Astrocyte of the cerebellum (primary cell): Measurements from ENCODE around the gene C1orf174.

ENCODE experiments used
- DNase-seq: peaks from one replicate; pipeline ENCODE4 v3.0.0-alpha.2; 2011; ENCODE audit warnings: low read depth
- H3K4me3 ChIP-seq: 2 replicates; pipeline ENCODE4 v1.5.1; 2011; ENCODE audit warnings: mild to moderate bottlenecking, low read depth, low read length, moderate library complexity
- in situ Hi-C: cut with HindIII; loops from 2 replicates; pipeline ENCODE4 v1.10.0; 2017; ENCODE audit warnings: low sequenced_read_pairs
- TF ChIP-seq, protein P1 (sequence below): IDR thresholded peaks from 2 replicates; pipeline ENCODE4 v1.5.1; 2012; ENCODE audit warnings: low read length, low read depth, moderate library complexity, mild to moderate bottlenecking; ENCODE audit errors: missing control alignments

C1orf174 gene

GRCh38 chr1:3895279-3895950 is 4.7 kb downstream of the C1orf174 start:
- no peak overlapping the region for H3K4me3 ChIP-seq
- no peak for DNase-seq
- in situ Hi-C loops: no loop called here
- TF ChIP-seq, protein P1, sequence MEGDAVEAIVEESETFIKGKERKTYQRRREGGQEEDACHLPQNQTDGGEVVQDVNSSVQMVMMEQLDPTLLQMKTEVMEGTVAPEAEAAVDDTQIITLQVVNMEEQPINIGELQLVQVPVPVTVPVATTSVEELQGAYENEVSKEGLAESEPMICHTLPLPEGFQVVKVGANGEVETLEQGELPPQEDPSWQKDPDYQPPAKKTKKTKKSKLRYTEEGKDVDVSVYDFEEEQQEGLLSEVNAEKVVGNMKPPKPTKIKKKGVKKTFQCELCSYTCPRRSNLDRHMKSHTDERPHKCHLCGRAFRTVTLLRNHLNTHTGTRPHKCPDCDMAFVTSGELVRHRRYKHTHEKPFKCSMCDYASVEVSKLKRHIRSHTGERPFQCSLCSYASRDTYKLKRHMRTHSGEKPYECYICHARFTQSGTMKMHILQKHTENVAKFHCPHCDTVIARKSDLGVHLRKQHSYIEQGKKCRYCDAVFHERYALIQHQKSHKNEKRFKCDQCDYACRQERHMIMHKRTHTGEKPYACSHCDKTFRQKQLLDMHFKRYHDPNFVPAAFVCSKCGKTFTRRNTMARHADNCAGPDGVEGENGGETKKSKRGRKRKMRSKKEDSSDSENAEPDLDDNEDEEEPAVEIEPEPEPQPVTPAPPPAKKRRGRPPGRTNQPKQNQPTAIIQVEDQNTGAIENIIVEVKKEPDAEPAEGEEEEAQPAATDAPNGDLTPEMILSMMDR: no peak

DNA sequence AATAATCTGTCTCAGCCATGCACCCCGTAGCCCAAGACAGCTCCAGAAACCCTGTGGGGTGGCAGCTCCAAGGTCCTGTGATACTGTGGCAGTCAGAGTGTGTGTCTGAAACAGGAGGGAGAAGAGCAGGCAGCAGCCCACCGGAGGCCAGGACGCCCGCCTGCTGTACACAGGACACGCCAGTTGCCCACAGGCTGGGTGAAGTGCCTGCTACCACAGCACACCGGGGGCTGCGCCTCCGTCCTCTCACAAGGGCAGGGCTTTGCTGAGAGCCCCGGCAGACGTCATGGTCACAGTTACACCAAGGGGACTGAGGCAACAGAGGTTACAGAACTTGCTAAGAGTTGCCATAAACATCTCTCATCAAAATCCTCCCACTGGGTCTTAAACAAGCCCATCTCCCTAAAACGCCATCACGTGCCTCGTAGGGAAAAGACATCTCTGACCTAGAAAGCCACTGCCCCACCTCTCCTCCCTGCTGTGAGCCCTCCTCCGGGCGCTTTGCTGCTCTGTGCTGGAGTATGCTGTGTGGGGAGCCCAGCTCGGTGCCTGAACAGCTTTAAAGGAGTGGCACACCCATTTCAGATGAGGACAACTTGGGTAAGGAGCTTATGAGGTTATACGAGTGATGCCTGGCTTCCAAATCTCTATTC is 5.3 kb downstream of the C1orf174 start:
- H3K4me3 ChIP-seq: no peak overlapping the region

GRCh38 chr1:3893190-3893589 is 6.9 kb downstream of the C1orf174 start:
- no peak overlapping the region for H3K4me3 ChIP-seq
- no peak for DNase-seq
- in situ Hi-C loops: no loop called here
- TF ChIP-seq, protein P1: no peak

More for the DNA sequence above, 5.3 kb downstream of the C1orf174 start:
- in situ Hi-C loops: no loop called here
- TF ChIP-seq, protein P1: no peak
- no peak for DNase-seq

DNA sequence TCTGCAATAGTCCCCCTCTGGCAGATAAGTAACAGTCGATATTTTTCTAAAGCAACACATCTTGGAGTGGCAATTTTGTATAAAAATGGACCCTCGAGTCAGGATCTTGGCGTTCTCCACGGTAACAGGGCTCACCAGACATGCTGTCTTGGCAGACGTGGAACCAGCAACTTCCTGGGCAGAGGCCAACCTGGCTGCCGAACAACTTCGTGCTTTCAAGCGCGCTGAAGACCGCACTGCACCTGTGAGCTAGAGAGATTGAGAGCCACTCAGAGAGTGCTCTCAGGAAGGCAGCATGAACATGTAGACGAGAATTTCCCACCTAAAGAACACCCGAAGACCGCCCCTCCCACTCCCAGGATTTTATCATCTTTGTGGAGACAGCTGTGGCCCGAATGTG is 7.3 kb downstream of the C1orf174 start:
- no peak overlapping the region for H3K4me3 ChIP-seq
- no peak for DNase-seq
- in situ Hi-C loops: no loop called here

GRCh38 chr1:3891329-3891865 is 8.7 kb downstream of the C1orf174 start:
- in situ Hi-C loops: no loop called here
- H3K4me3 ChIP-seq: no peak overlapping the region
- TF ChIP-seq, protein P1: no peak
- DNase-seq: no peak

More for the DNA sequence above, 7.3 kb downstream of the C1orf174 start:
- TF ChIP-seq, protein P1: no peak

DNA sequence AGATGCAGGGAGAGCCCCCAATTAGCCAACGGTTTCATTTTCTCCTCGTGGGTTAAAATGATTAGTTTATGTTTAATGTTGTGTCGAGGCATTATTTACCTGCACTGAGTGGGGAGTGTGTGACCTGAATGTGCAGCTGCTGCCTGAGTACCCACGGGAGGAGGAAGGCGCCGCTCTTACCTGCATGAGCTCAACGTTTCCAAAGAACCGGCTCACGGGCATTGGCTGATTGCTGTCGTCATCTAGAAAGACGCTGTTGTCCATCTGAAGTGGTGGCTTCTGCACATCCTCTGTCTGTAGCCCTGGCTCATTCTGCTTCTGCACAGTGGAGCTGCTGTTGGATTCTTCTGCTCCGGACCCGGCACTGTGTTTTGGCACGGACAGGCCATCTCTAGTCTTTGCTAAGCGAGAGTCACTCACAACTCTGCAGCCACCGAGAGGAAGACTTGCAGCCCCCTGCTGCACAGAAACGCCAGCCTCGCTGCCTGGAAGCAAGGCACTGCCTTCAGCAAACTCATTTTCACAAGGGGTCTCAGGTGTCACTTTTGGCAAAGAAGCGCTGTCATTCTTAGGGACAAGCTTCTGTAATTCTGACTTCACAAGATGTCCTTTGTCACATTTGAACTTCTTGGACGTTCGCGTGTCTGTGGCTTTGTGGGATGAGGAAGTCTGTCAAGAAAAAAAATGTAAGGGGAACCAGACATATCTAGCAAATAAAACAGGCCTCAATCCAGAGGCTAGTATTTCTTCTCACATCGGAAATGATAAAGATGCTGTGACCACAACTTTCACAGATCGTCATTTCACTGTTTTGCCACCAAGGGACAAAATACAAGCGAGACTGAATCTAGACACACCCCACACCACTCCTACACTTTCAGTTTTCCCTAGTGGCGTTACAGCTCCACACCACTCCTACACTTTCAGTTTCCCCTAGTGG is 9.4 kb downstream of the C1orf174 start:
- TF ChIP-seq, protein P1: no peak
- in situ Hi-C loops: no loop called here
- no peak for DNase-seq

More for the DNA sequence above, 9.4 kb downstream of the C1orf174 start:
- H3K4me3 ChIP-seq: no peak overlapping the region
